Gastroesophageal sphincter (tissue), 3 donors: ENCODE measurements around the gene HSPA12A.

Source experiments
- CTCF ChIP-seq, 4 experiments: fragments of 200-600 bp in 2 of 4; fragments of 450-650 bp in 2 of 4; sonication (generic) in 1 of 4; IDR thresholded peaks; one replicate each; pipeline ENCODE4 v1.5.1; 2017 to 2019; ENCODE audit warnings: antibody characterized with exemption in 4 of 4, mild to moderate bottlenecking in 2 of 4, moderate library complexity in 2 of 4
- EP300 ChIP-seq: sonication (generic); formaldehyde crosslinking; IDR thresholded peaks from one replicate; pipeline ENCODE4 v1.6.1; 2017; ENCODE audit warnings: antibody characterized with exemption, mild to moderate bottlenecking
- POLR2A ChIP-seq, 2 donors: fragments of 450-650 bp; IDR thresholded peaks; one replicate each; pipeline ENCODE4 v1.6.1; 2017; ENCODE audit warnings: antibody characterized with exemption in 2 of 2, mild to moderate bottlenecking in 2 of 2, moderate library complexity in 1 of 2
- POLR2AphosphoS5 ChIP-seq: sonication (generic); formaldehyde crosslinking; IDR thresholded peaks from one replicate; pipeline ENCODE4 v1.6.1; 2017; ENCODE audit warnings: antibody characterized with exemption

GRCh38 chr10:116665541-116666125, 76.7 kb downstream of the HSPA12A start:
- TF ChIP-seq CTCF (IDR thresholded peaks at IDR 0.05) (no peak), POLR2AphosphoS5 (peak; percentile 63), POLR2A (IDR thresholded peaks at IDR 0.05) (no peak), EP300 (no peak)
